ENCODE results near the gene CFAP65. TPM values are rescaled to one million over a fixed set of nuclear protein-coding genes. Genes with fewer than 3 reads are reported as not detected.

Gene CFAP65
- total RNA-seq, 2 experiments from 2014 or later, result not detected

- POLR2A ChIA-PET, result no interaction called here
- CTCF ChIA-PET, result interaction anchor here (1.0 kb wide), 1 partner anchor 17 kb away, joined by 5 read pairs; no protein-coding TSS in a partner anchor
Observed at GRCh38 chr2:218962859-218963492, 78.3 kb downstream of the CFAP65 start.

GRCh38 chr2:218961651-218962570, 79.4 kb downstream of the CFAP65 start:
- ChIA-PET POLR2A (no interaction called here), CTCF (interaction anchor here (0.6 to 0.8 kb wide), 2 partner anchors 86 to 103 kb away, joined by 3 to 4 read pairs; partner anchors contain the start of gene WNT6)

DNA sequence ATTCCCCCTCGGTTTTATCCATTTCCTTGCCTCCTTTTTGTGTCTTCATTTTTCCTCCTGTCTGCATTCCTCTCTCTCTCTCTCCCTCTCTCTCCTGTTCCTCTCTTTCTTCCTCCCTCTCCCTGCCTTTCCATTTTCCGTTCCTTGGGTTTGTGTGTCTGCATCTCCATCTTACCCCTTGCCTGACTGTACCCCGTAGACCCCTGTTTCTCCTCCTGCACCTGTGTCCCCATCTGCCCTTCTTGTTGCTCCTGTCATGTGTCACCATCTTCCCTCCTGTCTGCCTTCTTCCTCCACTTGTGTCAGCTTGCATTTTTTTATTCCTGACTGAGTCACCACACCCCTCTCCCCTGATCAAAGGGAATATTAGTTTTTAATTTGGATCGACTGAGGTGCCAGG, 80.1 kb downstream of the CFAP65 start:
- ChIA-PET POLR2A (no interaction called here), CTCF (interaction anchor here (0.8 kb wide), 1 partner anchor 85 kb away, joined by 4 read pairs; no protein-coding TSS in a partner anchor)

GRCh38 chr2:218960309-218961165, 80.8 kb downstream of the CFAP65 start:
- CTCF ChIA-PET, result interaction anchor here (2.1 kb wide), 1 partner anchor 62 kb away, joined by 6 read pairs; no protein-coding TSS in a partner anchor
- POLR2A ChIA-PET, result no interaction called here

DNA sequence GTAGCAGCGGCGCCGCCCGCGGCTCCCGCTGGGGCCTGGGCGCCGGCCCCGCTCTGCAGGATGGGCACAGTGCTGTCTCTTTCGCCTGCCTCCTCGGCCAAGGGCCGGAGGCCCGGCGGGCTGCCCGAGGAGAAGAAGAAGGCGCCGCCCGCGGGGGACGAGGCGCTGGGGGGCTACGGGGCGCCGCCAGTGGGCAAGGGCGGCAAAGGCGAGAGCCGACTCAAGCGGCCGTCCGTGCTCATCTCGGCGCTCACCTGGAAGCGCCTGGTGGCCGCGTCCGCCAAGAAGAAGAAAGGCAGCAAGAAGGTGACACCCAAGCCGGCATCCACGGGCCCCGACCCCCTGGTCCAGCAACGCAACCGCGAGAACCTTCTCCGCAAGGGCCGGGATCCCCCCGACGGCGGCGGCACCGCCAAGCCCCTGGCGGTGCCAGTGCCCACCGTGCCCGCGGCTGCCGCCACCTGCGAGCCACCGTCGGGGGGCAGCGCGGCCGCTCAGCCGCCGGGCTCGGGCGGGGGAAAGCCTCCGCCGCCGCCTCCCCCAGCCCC, 81.5 kb downstream of the CFAP65 start:
- ChIA-PET POLR2A (interaction anchor here (0.6 kb wide), 1 partner anchor 238 kb away, joined by 3 read pairs; no protein-coding TSS in a partner anchor), CTCF (interaction anchor here (1.3 to 2.1 kb wide), 2 partner anchors 35 to 61 kb away, joined by 3 to 6 read pairs; no protein-coding TSS in a partner anchor)

DNA sequence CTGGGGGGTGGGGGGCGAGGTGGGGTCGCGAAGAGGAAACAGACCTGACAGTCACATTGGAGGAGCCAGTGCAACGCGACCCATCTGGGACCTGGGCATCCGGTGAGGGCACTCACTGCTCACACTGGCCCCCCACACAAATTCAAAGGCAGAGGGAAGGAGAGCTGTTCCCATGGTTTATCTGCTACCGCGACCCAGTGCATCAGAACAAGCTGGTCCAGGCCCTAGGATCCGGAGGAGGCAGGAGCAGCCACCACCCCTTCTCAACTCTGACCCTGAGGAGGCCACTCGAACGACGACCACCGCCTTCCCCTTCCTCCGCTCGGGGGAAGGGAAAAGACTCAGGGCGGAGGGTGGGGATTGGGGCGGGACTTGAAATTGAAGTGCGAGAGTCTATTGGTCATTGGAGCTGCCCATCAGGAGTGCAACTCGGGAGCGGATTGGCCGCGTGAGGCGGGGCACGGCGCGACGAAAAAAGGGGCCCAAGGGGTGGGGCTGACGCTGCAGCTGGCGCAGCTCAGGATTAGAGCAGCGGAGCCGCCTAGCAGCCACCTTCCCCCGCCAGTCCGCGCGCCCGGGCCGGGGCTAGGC, 82.1 kb downstream of the CFAP65 start, which contains the start of gene CDK5R2:
TSS of gene CDK5R2 (plus strand) at position 526 of the 591 bp plus-strand sequence. CDS start 155 bp downstream, outside the sequence.
- POLR2A ChIA-PET, result interaction anchor here (0.6 kb wide), 1 partner anchor 237 kb away, joined by 3 read pairs; no protein-coding TSS in a partner anchor
- CTCF ChIA-PET, result interaction anchor here (1.3 to 2.1 kb wide), 3 partner anchors 36 to 83 kb away, joined by 3 to 6 read pairs (median 5); no protein-coding TSS in a partner anchor

DNA sequence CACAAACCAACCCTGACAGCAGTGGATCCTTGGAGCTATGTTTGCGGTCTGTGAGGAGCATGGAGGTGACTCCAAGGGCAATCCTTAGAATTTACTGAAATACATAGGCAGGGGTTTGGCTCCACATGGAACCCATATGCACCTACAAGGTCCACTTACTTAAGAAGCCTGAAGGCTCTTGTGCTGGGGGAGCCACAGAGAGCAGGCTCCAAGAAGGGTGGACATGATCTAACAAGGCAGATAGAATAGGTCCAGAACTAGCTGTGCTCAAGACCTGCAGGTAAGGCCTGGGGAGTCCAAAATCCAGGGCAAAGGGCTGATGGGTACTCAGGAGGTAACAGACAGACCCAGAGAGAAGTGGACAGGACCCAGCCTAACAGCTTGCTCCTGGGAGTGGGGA, 83.0 kb downstream of the CFAP65 start:
- POLR2A ChIA-PET, result interaction anchor here (0.6 kb wide), 1 partner anchor 540 kb away, joined by 3 read pairs; the partner anchor contains the start of gene GMPPA
- CTCF ChIA-PET, result interaction anchor here (0.9 to 2.1 kb wide), 4 partner anchors 23 to 82 kb away, joined by 3 to 9 read pairs (median 4); no protein-coding TSS in a partner anchor

- CTCF ChIA-PET, result interaction anchor here (0.9 to 2.1 kb wide), 2 partner anchors 23 to 72 kb away, joined by 3 to 9 read pairs; no protein-coding TSS in a partner anchor
- POLR2A ChIA-PET, result interaction anchor here (0.6 kb wide), 1 partner anchor 45 kb away, joined by 3 read pairs; no protein-coding TSS in a partner anchor
Observed at GRCh38 chr2:218957671-218958070, 83.6 kb downstream of the CFAP65 start.

DNA sequence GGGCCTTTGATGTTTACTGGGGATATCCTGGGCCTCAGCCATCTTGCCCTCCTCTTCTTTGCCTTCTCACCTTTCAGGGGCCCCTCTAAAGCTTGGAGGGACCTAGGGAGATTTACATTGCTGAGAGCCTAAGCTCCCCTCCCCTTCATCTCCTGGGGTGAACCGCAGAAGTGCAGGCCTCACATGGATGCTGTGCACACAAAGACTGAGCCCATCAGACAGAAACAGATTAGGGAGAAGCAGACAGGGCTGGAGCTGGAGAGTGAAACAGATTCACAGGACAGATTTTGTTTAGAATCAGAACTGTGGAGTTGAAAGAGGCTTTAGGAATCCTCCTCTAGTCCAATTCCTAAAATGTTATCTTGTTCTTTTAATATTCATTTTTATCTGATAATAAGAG, 85.3 kb downstream of the CFAP65 start:
- POLR2A ChIA-PET, result no interaction called here
- CTCF ChIA-PET, result no interaction called here

DNA sequence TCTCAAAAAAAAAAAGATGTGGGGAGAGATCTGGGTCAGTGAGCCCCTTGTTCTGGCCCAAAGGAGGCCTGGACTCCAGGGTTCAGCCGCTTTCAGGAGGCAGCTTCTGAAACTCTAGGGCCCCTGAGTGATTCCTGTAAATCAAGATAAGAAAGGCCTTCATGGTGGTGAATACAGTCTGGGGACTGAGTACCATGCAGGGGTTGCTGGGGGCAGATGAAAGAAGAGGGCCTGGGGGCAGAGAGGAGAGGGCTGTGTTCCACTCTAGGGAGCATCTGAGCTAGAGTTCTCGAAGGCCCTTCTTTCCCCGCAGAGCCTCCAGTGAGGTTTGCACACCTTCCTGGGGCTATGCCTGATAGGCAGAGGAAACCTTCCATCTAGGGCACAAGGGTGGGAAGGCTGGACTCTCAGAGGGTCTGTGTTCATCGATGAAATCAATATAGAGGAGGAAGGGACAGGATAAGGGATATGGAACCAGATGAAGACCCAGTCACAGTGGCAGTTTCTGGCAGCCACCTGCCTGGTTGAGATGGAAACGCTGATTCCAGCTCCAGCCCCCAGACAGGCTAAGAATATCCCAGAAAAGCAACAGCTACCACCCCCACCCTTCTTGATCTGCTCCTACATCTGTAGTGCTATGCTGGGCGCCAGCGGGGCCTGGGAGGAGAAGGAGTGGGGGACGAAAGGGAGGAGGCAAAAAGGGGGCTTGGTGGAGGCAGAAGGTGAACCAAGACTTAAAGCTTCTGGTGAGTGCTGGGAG, 86.6 kb downstream of the CFAP65 start:
- POLR2A ChIA-PET, result no interaction called here

GRCh38 chr2:218953366-218953954, 87.9 kb downstream of the CFAP65 start:
- CTCF ChIA-PET, result interaction anchor here (0.6 to 1.6 kb wide), 3 partner anchors 27 to 57 kb away, joined by 3 to 4 read pairs (median 4); no protein-coding TSS in a partner anchor
- POLR2A ChIA-PET, result interaction anchor here (0.7 kb wide), 1 partner anchor 697 kb away, joined by 5 read pairs; no protein-coding TSS in a partner anchor

More for the DNA sequence above, 86.6 kb downstream of the CFAP65 start:
- CTCF ChIA-PET, result interaction anchor here (1.0 to 1.6 kb wide), 2 partner anchors 10 to 25 kb away, joined by 3 to 4 read pairs; no protein-coding TSS in a partner anchor

Other genes with a start within 250 kb of the CFAP65 start
- gene PRKAG3, start 209.7 kb downstream of the CFAP65 start, total RNA-seq, result not detected
- under 1 TPM; 0.13 to 0.17 TPM for gene WNT6, start 181.7 kb downstream of the CFAP65 start, total RNA-seq
- 1 to 10 TPM in 1 of 2 experiments, under 1 TPM in 1; 0.80 to 1.1 TPM for gene WNT10A, start 160.7 kb downstream of the CFAP65 start, total RNA-seq
- gene CDK5R2, start 81.8 kb downstream of the CFAP65 start, total RNA-seq, result not detected
- not detected for gene FEV, start 56.3 kb downstream of the CFAP65 start, total RNA-seq
- gene CRYBA2, start 48.1 kb downstream of the CFAP65 start, total RNA-seq, result not detected
- not detected for gene IHH, start 19.4 kb upstream of the CFAP65 start, total RNA-seq
- 10 to 100 TPM; 20.0 to 20.9 TPM for gene NHEJ1, start 119.3 kb upstream of the CFAP65 start, total RNA-seq
- 1 to 10 TPM; 1.8 to 2.9 TPM for gene SLC23A3, start 128.5 kb upstream of the CFAP65 start, total RNA-seq
- gene CNPPD1, start 135.4 kb upstream of the CFAP65 start, total RNA-seq, result 10 to 100 TPM; 53.8 to 58.2 TPM
- gene RETREG2, start 136.8 kb upstream of the CFAP65 start, total RNA-seq, result 10 to 100 TPM; 68.3 to 69.1 TPM
- gene ZFAND2B, start 165.3 kb upstream of the CFAP65 start, total RNA-seq, result 10 to 100 TPM; 29.3 to 33.3 TPM
- gene ABCB6, start 177.4 kb upstream of the CFAP65 start, total RNA-seq, result 10 to 100 TPM; 20.8 to 25.6 TPM
- gene ATG9A, start 188.1 kb upstream of the CFAP65 start, total RNA-seq, result 10 to 100 TPM; 55.9 to 57.4 TPM
- gene ANKZF1, start 188.3 kb upstream of the CFAP65 start, total RNA-seq, result 100 to 1,000 TPM; 109 TPM
- 1 to 10 TPM; 3.8 to 4.2 TPM for gene GLB1L, start 203.9 kb upstream of the CFAP65 start, total RNA-seq
- gene STK16, start 204.0 kb upstream of the CFAP65 start, total RNA-seq, result 10 to 100 TPM; 34.4 to 35.8 TPM
- not detected for gene TUBA4B, start 211.7 kb upstream of the CFAP65 start, total RNA-seq
- 100 to 1,000 TPM; 221 TPM for gene TUBA4A, start 212.4 kb upstream of the CFAP65 start, total RNA-seq
- gene DNAJB2, start 237.8 kb upstream of the CFAP65 start, total RNA-seq, result 10 to 100 TPM; 50.2 to 53.5 TPM

Data from activated CD8-positive, alpha-beta memory T cell treated with anti-CD3 and anti-CD28 coated beads for 36 hours (primary cell).